Transverse colon (tissue), 4 donors: ENCODE measurements around the gene PINK1.

Source experiments
- POLR2AphosphoS5 ChIP-seq, 3 donors: sonication (generic); formaldehyde crosslinking; IDR thresholded peaks; one replicate each; pipeline ENCODE4 v1.6.1; 2016; ENCODE audit warnings: antibody characterized with exemption in 3 of 3
- TF ChIP-seq, protein P1 (sequence below), 5 experiments: fragments of 200-600 bp in 3 of 5; fragments of 450-650 bp in 2 of 5; sonication (generic) in 3 of 5; IDR thresholded peaks; 1 replicate in 2 of 5; 2 replicates in 3 of 5; pipeline ENCODE4 v1.5.1; 2016 to 2017; ENCODE audit warnings: antibody characterized with exemption in 5 of 5, inconsistent platforms in 3 of 5, mild to moderate bottlenecking in 2 of 5, moderate library complexity in 1 of 5

DNA sequence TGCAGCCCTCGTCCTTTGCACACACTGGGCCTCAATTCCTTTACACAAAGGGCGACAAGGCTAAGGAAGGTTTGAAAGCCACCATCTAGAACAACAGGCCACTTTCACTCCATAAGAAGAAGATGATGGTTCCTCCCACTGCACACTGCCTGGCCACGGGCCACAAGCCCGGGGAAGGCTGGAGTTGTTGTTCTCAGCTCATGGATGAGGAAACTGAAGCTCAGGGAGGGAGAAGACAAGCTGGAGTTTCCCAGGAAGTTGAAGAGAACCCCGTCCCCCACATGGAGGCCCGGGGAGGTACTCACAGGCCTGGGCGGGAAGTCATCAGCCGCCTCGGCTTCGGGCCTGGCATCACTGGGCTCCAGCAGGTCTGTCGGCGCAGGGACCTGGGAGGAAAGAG, 52.5 kb downstream of the PINK1 start:
- no peak for TF ChIP-seq POLR2AphosphoS5 (IDR thresholded peaks at IDR 0.05)
- TF ChIP-seq, protein P1, sequence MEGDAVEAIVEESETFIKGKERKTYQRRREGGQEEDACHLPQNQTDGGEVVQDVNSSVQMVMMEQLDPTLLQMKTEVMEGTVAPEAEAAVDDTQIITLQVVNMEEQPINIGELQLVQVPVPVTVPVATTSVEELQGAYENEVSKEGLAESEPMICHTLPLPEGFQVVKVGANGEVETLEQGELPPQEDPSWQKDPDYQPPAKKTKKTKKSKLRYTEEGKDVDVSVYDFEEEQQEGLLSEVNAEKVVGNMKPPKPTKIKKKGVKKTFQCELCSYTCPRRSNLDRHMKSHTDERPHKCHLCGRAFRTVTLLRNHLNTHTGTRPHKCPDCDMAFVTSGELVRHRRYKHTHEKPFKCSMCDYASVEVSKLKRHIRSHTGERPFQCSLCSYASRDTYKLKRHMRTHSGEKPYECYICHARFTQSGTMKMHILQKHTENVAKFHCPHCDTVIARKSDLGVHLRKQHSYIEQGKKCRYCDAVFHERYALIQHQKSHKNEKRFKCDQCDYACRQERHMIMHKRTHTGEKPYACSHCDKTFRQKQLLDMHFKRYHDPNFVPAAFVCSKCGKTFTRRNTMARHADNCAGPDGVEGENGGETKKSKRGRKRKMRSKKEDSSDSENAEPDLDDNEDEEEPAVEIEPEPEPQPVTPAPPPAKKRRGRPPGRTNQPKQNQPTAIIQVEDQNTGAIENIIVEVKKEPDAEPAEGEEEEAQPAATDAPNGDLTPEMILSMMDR (IDR thresholded peaks at IDR 0.05) = no peak
